Measurements from ENCODE around the gene PTPRK. TPM values are rescaled to one million over a fixed set of nuclear protein-coding genes. Genes with fewer than 3 reads are reported as not detected.

Gene PTPRK
- total and polyA plus RNA-seq, 2 of the 8 experiments (the other 6 are each of a cell fraction or from before 2014, with no cell fraction given): 11.4 to 47.3 TPM

- no peaks in the 10 kb centered on the region for H3K36me3 ChIP-seq (ENCODE audit: control insufficient read depth in 2 of 4, insufficient read depth in 4 of 4, low read length in 3 of 4)
- no peak overlapping the region for H2AFZ ChIP-seq (ENCODE audit: low read length)
- no peaks in the 10 kb centered on the region for H3K79me2 ChIP-seq (ENCODE audit: control insufficient read depth in 1 of 2, insufficient read depth in 2 of 2, low read length in 2 of 2)
- no peaks in the 10 kb centered on the region for H3K79me1 ChIP-seq (ENCODE audit: low read depth, low read length)
- no peak overlapping the region for H3K18ac ChIP-seq (ENCODE audit: extremely low read depth, low read length)
- H3K9ac ChIP-seq (replicated peaks in 1 of 4; ENCODE audit: extremely low read depth in 1 of 4, low read depth in 3 of 4, low read length in 3 of 4): no peak overlapping the region
- no peak overlapping the region for H3K14ac ChIP-seq (ENCODE audit: insufficient read length)
- H2BK120ac ChIP-seq (replicated peaks; ENCODE audit: low read depth, low read length): no peak overlapping the region
- no peaks in the 10 kb centered on the region for H3K9me3 ChIP-seq (ENCODE audit: insufficient read depth in 2 of 2, low read depth in 1 of 2, low read length in 1 of 2)
- FAIRE-seq (no peak), DNase-seq (ENCODE audit: low read depth in 1 of 2, low spot score in 2 of 2) (no peak)
- no peak overlapping the region for H3K4me3 ChIP-seq (ENCODE audit: extremely low read depth in 1 of 4, insufficient read depth in 2 of 4, low read depth in 3 of 4, low read length in 4 of 4)
- H2BK20ac ChIP-seq (ENCODE audit: low read length): no peak overlapping the region
- H3K56ac ChIP-seq (replicated peaks; ENCODE audit: insufficient read length, low read depth, low read length): no peak overlapping the region
- H2BK15ac ChIP-seq (ENCODE audit: low read length): no peak overlapping the region
- no peak overlapping the region for H3K4ac ChIP-seq (replicated peaks; ENCODE audit: insufficient read length, low read depth, low read length)
- no peak overlapping the region for H4K91ac ChIP-seq (replicated peaks; ENCODE audit: insufficient read length, low read length)
- 93% methylated on average over 2 of the region's 2 CpGs; no CpG with 5 or more reads in 1 of the 2 experiments for WGBS, 2 experiments (ENCODE audit: extremely low coverage in 1 of 2, insufficient coverage in 1 of 2, insufficient read length in 1 of 2, insufficient replicate concordance in 2 of 2, low coverage in 1 of 2, low lambda C conversion rate in 2 of 2, missing lambda C conversion rate in 1 of 2)
- H4K20me1 ChIP-seq (replicated peaks in 1 of 2; ENCODE audit: control insufficient read depth in 1 of 2, insufficient read depth in 2 of 2, low read length in 2 of 2): no peaks in the 10 kb centered on the region
- H4K8ac ChIP-seq (ENCODE audit: extremely low read depth, insufficient read depth, low read length): no peak overlapping the region
- POLR2A ChIA-PET (ENCODE audit: partially characterized antibody): no interaction called here
- no peak overlapping the region for H3K23ac ChIP-seq (ENCODE audit: insufficient read length)
- no peak overlapping the region for H3K27ac ChIP-seq (ENCODE audit: low read depth, low read length)
- no peaks in the 10 kb centered on the region for H3K23me2 ChIP-seq (ENCODE audit: low read depth, low read length)
- H3K4me1 ChIP-seq (replicated peaks in 1 of 4; ENCODE audit: control insufficient read depth in 3 of 4, insufficient read depth in 4 of 4, low read length in 3 of 4): no peaks in the 10 kb centered on the region
- no peak overlapping the region for H2BK5ac ChIP-seq (ENCODE audit: low read depth, low read length)
- TF ChIP-seq JUN (IDR thresholded peaks at IDR 0.05; ENCODE audit: low read depth, low read length): no peak
- TF ChIP-seq TCF12 (IDR thresholded peaks at IDR 0.05; ENCODE audit: low read depth, low read length): no peak
- TF ChIP-seq RBBP5 (IDR thresholded peaks at IDR 0.05; ENCODE audit: borderline replicate concordance, low read depth, low read length): no peak
- TF ChIP-seq ATF3 (IDR thresholded peaks at IDR 0.05; ENCODE audit: insufficient read depth, low read depth, low read length): no peak
- no peak for TF ChIP-seq PHF8 (conservative IDR thresholded peaks at IDR 0.05; ENCODE audit: low read depth, low read length)
- no peak for TF ChIP-seq CBX8 (IDR thresholded peaks at IDR 0.05; ENCODE audit: borderline replicate concordance, low read depth, low read length)
- no peak for TF ChIP-seq TBP (IDR thresholded peaks at IDR 0.05; ENCODE audit: low read depth, low read length)
- TF ChIP-seq KDM5A (IDR thresholded peaks at IDR 0.05; ENCODE audit: low read length): no peak
- TF ChIP-seq HDAC6 (IDR thresholded peaks at IDR 0.05; ENCODE audit: low read depth, low read length): no peak
- no peak for TF ChIP-seq CHD1 (IDR thresholded peaks at IDR 0.05; ENCODE audit: low read depth, low read length)
- no peak for TF ChIP-seq CHD2 (IDR thresholded peaks at IDR 0.05; ENCODE audit: low read length)
- no peak for TF ChIP-seq RAD21 (IDR thresholded peaks at IDR 0.05 in 1 of 2, conservative IDR thresholded peaks at IDR 0.05 in 1 of 2; ENCODE audit: low read depth in 2 of 2, low read length in 2 of 2)
- CTCF ChIA-PET (ENCODE audit: partially characterized antibody): interaction anchor here (0.6 kb wide), 1 partner anchor 14 kb away, joined by 5 read pairs; no protein-coding TSS in a partner anchor
- H3K27me3 ChIP-seq (replicated peaks in 1 of 4; ENCODE audit: control insufficient read depth in 3 of 4, extremely low read depth in 1 of 4, insufficient read depth in 3 of 4, low read length in 3 of 4): no peaks in the 10 kb centered on the region
- H2AK5ac ChIP-seq (ENCODE audit: low read depth, low read length): no peak overlapping the region
- H2BK12ac ChIP-seq (ENCODE audit: low read depth, low read length): no peak overlapping the region
- no peak overlapping the region for H4K5ac ChIP-seq (ENCODE audit: insufficient read length, low read depth, low read length)
- no peak overlapping the region for H3K4me2 ChIP-seq (ENCODE audit: insufficient read depth in 1 of 2, low read depth in 2 of 2, low read length in 2 of 2)
Measured at GRCh38 chr6:128558021-128558420, 37.6 kb upstream of the PTPRK start.
